HG02885 (cell line): ENCODE measurements around the gene THSD7B.

Source experiments
- ATAC-seq: cut with Tn5 transposase; IDR thresholded peaks from one replicate; pipeline ENCODE4 v1.9.1; 2021; ENCODE audit warnings: mild to moderate bottlenecking; ENCODE audit not compliant: unreplicated experiment, poor library complexity

THSD7B gene

DNA sequence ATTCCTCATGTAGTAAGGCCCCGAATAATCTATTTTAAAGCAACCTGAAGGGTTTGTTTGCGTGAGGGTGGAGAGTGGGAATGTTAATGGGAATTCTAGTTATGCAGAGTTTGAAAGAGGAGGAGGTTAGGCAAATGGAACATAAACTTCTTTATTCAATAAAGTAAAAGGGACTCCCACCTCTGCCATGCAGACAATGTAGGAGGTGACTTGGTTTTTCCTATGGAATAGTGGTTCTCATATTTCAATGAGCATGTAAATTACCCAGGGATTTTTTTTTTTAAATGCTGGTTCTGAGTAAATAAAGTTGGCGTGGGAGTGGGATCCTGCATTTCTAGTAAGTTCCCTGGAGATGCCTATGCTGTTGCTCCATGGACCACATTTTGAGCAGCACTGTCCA lies 367.9 kb downstream of the THSD7B start:
- ATAC-seq = no peak

DNA sequence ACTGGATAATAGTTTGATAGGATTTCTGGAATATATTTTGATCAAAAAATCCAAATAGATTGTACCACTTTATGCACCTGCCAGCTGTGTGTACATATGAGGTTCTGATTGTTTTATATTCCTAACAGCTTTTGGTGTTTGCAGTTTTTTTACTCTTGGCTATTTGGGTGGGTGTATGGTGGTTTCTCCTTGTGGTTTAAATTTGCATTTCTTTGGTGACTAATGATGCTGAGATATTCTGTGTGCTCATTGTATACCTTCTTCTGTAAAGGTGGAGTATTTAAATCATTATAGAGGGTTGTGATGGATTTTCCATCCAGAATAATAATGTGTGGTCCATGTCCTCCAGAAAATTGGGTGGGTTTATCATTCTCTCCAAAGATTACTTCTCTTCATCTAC lies 372.9 kb downstream of the THSD7B start:
- peak; percentile 53 for ATAC-seq

DNA sequence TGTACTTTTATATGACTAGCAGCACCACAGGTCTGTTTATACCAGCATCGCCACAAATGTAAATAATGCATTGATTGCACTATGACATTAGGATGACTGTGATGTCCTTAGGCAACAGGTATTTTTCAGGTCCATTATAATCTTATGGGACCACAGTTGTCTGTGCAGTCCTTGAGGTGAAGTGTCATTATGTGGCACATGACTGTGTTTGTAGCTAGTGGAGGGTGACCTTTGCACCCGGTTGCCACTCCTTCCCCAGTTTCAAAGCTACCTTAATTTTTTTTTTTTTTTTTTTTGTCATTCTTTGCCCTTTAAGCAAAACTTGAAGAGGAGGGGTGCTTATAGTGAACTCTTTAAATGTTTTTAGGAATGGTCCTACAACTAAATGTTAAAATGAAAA lies 386.4 kb downstream of the THSD7B start:
- no peak for ATAC-seq

DNA sequence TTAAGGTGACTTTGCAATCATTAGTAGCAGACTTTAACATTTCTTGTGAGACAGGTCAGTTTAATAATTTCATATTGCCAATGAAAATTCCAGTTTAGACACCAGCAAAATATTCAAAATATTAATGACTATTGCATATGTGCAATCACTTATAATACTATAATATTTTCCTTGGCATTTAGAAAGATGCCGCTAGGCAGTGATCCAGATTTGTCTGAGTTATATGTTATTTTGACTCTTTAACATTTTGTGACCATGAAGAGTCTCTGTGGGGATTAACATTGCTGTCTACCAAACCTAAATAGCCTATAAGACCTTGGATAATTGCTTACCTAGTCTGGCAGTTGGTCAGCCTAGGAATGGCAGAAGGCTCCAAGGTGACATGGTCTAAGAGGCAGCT lies 389.6 kb downstream of the THSD7B start:
- ATAC-seq = no peak

DNA sequence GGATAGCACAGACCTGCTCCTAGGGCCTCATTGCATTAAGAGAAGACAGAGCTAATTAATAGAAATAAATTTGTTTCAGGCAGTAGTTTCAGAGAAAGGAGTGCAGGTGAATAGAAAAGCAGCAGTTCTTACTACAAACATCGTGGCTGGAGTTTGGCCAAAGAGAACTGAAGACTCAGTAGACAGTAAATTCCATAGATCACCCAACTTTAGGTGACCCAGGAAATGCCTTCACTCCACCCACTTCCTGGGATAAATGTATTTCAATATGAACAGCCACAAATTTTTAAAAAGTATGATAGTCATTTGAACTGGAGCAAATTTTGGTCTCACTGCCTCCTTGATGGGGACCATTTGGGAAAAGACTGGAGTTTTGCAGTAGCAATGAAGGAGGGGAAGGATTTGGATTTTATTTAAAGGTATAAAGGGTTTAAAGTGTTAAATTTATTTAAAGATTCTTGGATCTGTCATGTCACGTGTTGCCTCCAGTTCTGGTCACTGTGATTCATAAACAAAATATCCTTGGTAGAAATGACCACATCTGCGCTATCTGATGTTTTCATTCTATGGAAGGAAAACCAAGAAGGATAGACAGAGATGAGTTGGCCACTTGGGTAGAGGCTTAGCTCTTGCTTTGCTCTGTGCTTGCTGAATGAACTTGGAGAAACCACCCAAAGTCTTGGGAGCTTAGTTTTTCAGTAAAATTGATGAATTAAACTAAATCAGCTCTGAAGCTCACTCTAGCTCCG lies 390.2 kb downstream of the THSD7B start:
- no peak for ATAC-seq

DNA sequence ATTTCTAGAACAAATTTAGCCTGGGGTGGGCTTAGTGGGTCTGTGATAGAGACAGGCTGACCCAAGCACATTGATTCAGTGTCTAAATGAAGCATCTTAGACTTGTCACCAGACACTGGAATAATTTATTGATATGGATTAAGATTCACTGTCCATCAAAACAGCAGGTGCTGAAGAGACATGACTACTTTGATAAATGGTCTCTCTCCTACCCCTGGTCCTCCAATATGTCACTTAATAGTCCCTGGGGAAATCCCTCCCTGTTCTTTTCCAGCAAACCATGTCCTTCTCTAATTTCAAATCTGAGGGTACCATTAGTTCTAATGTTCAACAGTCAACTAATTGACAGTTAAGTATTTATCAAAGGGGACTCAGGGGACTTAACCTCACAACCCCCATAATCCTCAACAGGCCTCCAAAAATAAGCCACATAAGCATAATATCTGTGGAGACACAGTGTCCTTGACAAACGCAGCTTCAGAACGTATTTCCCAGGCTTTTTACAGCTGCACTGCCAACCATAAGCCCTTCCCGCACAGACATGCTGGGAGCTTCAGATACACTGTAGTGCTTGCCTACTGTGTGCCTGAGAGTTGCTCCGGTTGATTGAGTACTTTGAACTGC lies 391.0 kb downstream of the THSD7B start:
- ATAC-seq = no peak

DNA sequence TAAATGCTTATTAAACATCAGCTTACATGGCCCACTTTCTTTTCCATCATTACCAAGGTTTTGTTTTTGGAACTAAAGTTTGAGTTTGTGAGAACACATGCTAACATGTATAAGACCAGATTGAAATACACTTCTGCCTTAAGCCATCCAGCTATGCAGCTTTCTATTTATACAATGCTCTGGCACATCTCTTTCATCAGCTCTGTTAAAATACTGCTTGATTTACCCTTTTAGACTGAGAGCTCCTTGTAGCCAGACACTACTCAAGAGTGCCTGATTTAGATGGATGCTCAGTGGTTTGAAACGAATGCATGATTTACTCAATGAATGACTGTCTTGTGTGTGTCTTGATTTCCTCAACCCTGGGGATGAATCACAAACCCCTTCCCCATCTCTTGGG lies 392.5 kb downstream of the THSD7B start:
- ATAC-seq = no peak

DNA sequence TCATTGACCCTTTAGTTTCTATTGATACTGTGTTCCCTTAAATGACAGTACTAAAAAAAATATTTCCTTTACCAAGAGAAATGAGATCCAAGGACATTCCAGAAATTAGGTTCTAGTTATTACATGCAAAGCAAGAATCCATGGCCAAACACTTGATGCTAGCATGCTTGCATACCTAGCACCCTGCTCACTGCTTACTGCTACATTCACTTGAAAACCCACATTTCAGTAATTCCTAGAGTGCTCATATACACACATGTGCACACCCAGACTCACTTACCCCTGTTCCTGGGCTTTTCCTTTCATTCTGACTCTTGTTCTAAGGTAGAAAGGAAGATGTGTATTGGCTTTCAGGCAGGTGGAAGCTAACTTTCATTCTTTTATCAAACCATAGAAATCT lies 395.9 kb downstream of the THSD7B start:
- ATAC-seq = no peak

DNA sequence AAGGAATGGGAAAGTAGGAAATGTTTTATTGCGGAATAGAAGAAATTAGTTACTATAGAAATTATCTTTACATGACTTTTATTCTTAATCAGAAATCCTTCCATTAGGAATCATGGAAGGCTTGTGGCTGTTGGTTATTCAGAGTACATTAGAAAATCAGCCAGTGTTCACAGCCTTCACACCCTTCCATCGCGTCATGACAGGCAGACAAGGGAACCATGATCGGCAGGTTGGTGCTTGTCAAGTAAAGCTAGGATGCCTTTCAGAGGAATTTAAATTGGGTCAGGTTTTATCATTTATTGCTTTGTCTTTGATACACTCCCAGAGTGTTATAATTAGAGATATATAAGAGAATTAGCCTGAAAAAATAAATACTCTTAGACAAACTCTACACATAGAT lies 400.6 kb downstream of the THSD7B start:
- no peak for ATAC-seq

DNA sequence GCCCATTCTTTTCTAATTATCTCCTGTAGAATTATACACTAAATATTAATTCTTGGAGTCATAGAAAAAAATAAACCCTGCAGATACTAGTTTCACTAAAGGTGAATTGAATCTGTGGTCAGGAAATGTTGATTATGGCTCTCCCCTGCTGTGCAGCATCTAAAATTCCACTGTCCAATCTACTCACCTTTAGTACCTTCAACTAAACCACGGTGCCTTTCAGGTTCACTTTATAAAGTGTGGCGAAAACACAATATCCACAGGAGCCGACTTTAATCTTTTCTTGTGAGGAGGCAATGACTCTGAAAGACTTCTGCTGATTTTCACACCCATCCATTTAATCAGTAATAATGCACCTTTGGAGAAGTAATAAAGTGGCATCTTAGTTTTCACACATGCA lies 402.3 kb downstream of the THSD7B start:
- no peak for ATAC-seq

DNA sequence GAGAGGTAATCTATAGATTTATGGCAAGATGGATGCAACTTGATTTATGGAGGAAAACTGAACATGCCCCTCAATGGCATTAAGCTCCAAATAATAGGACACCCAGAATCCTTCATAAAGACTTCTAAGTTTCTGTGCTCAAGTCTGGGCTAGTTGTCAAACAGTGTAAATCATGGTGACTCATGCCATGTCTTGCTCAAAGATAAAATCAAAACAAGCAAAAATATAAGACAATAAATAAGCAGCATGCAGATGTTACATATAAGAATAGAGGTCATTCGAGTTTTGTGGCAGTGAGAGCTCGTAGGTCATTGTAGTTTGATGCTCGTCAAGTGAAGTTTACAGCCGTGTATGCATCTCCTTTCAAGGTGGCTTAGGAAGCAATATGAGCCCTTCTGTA lies 403.2 kb downstream of the THSD7B start:
- ATAC-seq = no peak

DNA sequence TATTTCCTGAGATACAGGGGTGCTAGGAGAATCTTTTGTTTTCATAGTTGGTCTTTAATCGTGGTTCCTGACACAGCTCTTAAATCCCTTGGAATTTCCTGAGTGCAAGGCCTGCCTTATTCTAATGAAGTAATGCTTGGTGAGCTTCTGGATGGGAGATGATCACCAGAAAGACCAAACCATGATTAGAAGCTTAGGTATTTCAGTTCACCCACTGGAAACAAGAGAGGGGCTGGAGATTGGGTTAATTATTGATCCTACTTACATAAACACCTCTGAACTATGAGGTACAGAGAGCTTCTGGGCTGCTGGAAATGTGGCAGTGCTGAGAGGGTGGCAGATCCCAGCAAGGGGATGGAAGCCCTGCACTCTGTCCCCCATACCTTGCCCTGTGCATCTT lies 406.8 kb downstream of the THSD7B start:
- no peak for ATAC-seq

DNA sequence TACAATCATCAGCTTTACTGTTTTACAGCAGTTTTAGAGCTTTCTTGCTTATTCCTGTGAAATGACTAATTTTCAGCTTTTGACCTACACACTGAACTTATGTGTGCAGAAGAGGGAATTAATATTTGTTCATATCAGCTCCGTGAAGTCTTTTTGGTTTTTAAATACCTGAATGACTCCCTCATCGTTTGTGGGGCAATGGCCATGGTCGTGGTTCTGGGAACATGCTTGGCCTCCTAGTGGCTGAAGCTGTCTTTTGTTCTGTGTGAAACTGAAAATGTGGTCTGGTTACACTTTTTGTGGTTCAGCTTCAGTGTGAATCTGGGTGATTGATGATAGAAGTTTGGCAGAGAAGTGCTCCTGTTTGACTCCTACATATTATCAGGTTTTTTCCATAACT lies 408.1 kb downstream of the THSD7B start:
- ATAC-seq = peak; percentile 94

DNA sequence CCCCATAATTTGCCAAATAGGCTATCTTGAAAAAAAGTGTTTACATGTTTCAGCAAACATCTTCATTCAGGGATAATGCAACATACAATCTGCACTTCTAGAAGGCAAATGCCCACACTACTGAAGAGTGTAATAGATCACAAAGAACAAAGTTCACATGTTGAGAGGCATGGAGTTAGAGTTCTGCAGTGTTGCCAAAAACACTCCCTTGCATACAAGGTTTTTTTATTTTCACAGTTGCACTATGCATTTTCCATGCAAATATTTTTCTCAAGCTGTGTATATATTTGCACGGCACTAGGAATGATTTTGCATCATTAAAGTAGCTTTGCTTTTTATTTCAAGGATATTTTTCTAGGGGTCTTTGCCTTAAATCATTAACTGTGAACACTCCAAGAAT lies 409.9 kb downstream of the THSD7B start:
- ATAC-seq = no peak

DNA sequence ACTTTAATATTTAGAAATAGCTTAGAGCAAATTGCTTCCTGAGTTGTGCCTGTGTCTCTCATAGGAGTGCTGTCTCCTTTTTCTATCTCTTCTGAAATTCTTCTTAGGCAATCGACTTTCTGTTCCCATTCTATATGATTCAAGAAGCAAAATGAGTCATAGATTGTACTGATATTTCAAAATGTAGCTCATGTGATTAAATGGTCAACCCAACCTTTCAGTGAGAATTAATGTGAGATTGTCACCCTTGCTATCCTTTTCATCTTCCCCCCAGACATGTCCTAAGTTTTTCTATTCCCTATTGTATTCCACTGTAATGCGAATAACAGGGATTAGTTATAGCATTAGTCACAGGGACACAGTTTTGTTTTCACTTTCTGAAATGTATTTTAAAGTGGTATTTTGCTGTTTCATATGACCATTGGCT lies 413.6 kb downstream of the THSD7B start:
- no peak for ATAC-seq

DNA sequence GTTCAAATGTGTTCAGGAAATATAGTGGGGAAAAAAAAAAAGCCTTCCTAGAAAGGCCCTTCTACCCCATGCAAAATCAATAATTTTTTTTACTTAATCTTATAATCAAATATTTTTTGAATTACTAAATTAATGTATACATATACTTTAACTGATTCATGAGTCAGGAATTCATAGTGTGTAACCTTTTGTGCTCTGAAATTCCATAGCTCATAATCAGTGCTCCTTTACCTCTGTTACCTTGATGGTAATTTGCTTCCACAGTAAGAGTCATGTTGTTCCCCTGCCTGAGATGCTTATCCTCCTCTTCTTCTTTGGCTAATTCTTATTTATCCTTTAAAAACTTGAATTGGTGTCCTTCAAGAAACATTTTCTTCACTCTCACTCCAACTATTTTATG lies 414.2 kb downstream of the THSD7B start:
- no peak for ATAC-seq

DNA sequence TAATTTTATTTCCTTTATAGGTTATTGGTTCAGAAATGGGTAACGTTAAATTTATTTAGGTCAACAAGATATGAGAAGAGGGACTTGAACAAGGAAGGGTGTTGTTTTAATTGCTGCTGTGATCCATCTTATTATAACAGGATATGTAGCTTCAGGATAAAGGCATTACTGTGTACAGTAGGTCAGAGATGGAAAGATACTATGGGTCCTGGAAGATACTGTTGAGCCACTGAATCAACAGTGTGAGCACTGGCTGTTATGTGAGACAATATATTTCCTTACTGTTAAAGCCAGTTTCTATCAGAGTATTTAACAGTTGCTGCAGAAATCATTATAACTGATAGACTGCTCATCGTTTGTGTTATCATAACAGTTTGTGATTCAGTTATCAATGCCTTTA lies 414.7 kb downstream of the THSD7B start:
- ATAC-seq = no peak

DNA sequence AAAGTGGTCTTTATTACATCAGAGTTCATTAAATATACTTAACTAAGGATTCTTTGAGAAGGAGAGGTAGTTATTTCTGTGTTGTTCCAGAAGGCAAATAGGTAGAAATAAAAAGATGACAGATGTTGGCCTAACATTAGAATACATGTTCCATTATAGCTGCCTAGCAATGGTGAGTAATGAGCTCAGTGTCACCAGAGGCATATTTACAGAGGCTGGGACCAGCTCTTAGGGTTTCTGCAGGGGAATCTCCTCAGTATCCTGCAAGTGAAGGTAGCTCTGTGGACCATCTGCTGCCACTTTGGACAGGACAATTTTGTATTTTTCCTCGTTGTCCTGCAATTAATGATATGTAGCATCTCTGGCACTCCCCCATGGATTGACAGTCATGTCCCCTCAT lies 416.0 kb downstream of the THSD7B start:
- no peak for ATAC-seq

DNA sequence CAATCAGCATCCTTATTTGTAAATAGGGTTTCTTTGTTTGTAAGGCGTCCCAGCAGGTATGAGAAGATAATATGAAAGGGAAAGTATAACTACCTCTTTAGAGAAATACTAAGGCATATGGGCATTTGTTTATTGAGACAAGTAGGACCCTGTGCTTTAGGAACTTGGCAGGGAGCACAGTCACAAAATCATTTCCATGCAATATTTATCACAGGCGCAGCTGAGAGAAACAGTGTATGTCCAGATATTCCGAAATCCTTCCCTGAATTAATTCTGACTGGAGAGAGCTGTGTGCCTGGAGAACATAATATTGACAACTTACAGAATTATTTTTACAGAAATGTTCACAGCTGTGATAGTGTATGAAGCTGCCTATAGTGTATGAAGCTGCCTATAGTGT lies 416.7 kb downstream of the THSD7B start:
- no peak for ATAC-seq

DNA sequence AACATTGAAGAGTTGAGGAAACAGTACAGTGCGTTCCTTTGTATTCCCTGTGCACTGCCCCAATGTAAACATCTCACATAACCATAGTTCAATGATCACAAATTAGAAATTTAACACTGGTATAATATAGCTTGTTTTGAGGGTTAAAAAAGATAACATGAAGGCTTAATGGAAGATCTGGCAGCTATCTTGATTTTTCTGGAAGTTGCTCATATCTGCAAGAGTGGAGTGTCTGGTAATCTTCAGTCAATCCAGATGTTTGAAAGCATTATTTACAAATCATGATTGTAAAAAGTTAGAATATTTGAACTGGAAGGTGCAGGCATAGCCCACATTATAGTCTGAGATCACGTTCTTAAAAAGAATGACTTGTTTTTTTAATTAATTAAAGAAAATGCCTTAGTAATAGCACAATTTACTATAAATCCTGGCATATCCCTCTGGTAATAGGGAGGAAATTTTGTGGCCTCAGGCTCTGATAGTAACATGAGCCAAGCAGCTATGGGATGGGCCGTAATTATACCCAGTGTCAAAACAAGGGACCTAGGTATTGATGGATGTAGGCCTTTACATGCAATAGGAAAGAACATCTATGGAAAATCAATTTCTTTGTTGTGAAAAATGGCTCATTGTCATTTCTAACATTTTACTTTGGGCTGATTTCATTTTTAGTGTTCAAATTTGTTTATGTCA lies 418.0 kb downstream of the THSD7B start:
- ATAC-seq = no peak

DNA sequence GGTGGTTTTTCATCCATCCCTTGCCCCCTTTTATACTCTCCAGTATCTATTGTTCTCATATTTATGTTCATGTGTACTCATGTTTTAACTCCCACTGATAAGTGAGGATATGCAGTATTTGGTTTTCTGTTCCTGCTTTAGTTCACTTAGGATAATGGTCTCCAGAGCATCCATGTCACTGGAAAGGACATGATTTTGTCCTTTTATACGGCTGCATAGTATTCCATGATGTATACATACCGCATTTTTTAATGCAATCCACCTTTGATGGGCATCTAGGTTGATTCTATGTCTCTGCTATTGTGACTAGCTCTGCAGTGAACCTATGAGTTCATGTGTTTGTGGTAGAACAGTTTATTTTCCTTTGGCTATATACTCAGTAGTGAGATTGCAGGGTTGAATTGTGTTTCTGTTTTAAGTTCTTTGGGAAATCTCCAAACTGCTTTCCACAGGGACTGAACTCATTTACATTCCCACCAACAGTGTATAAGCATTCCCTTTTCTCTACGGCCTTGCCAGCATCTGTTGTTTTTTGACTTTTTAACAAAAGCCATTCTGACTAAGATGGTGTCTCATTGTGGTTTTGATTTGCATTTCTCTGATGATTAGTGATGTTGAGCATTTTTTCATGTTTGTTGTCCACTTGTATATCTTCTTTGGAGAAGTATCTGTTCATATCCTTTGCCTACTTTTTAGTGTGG lies 420.2 kb downstream of the THSD7B start:
- no peak for ATAC-seq
